Right ventricle myocardium inferior (tissue), 1 donor: ENCODE results near the gene CXCL9. TPM values are rescaled to one million over a fixed set of nuclear protein-coding genes. Genes with fewer than 3 reads are reported as not detected.
"Not testable (repeated sequence)": the region's sequence is repeated elsewhere in the genome, so short reads cannot be mapped to it uniquely, and the experiment has no call there.

Experiments
- ATAC-seq: fragments of 200-7000 bp; cut with Tn5 transposase; one replicate; pipeline ENCODE4 v1.9.1; 2020; ENCODE audit warnings: mild to moderate bottlenecking, moderate library complexity
- DNase-seq: peaks from one replicate; pipeline ENCODE4 v3.0.0; 2021; ENCODE audit errors: missing footprints
- intact Hi-C: fragments of 100-400 bp; cut with DNase I; formaldehyde crosslinking; loops from one replicate; pipeline ENCODE4 v1.11.0; 2022
- total RNA-seq: library from RNA; stranded (reverse); fragmentation: NEBNext Ultra II Directional; extraction: Animal tissue kit (Norgen Biotek cat#: 25700); gene quantifications from one replicate; pipeline ENCODE4 v1.2.1, GENCODE V29; 2021
- donor health status: DM: no; HTN: yes; CAD: no; lungs with severe emphysema.

The CXCL9 gene
- total RNA-seq, 1 donor from 2014 or later = 0.35 TPM

DNA sequence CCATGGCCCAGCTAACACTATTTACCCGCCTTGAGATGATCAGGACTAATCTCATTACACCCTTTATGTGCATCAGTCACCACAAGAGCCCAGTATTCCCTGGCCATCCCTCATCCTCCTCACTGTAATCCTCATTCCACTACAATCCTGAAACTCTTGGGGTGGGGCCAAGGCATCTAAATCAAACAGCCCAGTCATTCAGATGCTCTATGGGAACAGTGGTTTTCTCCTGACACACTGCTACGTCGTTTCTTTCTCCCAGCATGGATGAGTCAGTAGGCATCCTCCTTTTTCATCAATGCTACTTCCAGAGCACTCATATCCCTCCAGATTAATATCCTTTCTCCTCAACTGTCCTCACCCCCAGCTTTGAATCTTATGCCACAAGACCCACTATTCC is 22.2 kb downstream of the CXCL9 start:
- intact Hi-C loops = no loop called here
- no peak for DNase-seq
- no peak for ATAC-seq

DNA sequence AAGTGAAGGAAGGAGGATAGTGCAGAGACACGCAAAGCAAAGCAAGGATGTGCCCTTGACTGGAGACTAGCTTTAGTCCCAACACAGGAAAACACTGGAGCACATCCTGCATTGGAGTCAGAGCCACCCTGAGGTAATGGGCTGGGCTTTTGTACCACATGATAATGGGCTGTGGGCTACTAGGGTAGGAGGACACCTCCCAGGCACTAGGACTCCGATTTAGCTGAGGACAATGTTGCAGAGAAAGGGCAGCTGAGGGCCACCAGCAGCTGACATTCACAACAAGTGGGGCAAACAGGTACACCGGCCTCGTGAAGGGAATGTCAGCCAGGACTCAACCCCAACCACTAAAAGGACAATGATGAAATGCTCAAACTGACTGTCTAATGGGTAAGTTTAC is 26.7 kb downstream of the CXCL9 start:
- ATAC-seq (no peak), DNase-seq (no peak)
- intact Hi-C loops = no loop called here

DNA sequence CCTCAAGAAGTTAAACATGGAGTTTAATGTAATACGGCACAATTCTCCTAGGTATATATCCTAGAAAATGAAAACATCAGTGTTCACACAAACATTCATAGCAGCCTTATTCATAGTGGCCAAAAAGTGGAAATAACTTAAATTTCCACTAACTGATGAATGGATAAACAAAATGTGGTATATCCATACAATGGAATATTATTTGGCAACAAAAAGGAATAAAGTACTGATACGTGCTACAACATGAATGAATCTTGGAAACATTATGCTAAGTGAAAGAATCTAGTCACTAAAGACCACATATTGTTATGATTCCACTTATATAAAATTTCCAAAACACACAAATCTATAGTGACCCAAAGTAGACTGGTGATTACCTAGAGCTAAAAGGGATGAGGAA is 31.1 kb downstream of the CXCL9 start:
- intact Hi-C loops = no loop called here
- no peak for ATAC-seq
- DNase-seq = no peak

DNA sequence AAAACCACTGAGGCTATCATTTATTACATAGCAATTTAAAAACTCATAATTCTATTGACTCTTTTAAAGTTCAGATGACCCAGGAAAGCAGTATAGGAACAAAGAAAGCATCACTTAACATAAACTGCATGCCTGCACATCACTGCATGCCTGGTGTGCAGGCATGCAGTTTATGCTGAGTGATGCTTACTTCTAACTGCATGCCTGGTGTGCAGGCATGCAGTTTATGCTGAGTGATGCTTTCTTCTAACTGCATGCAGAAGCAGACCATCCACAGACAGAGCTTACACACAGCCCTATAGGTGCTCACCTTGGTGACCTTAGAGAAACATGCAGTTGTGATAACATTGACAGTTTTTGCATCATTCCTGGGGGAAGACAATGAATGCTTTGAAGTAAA is 33.5 kb downstream of the CXCL9 start:
- intact Hi-C loops = no loop called here
- ATAC-seq = no peak

DNA sequence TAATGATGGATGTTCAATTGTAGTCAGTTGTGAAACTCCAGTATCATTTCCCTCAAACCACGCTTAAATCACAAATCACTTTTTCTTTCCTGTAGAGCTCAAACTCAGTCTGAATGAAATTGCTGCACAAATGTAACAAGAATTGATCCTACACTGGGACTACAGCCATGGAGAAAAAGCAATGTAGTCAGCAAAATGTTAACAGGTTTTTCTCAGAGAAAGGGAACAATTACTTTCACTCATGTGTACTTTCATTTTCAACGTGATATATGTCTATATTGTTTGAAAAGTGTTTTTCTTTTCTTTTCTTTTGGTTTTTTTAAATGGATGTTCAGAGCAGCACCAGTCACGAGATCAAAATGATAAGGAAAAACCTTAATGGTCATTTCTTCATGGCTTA is 39.2 kb downstream of the CXCL9 start:
- ATAC-seq (no peak), DNase-seq (no peak)
- intact Hi-C loops = no loop called here

More for the DNA sequence above, 33.5 kb downstream of the CXCL9 start:
- no peak for DNase-seq

DNA sequence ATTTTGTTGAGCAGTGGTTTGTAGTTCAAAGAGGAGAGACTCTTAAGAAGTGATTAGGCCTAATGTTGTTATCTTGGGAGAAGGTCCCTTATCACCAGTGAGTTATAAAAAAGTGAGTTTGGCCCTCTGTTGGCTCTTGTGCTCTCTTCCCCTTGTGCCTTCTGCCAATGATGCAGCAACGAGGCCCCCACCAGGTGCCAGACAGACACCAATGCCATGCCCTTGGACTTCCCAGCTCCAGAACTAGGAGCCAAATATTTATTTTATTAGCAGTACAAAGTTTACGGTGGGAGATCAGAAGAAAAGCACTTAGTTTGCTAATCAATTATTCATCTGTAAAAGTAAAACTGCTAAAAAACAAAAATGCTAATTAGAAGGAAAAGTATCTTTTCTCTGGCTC is 43.8 kb downstream of the CXCL9 start:
- DNase-seq = no peak
- intact Hi-C loops = no loop called here
- ATAC-seq = no peak

DNA sequence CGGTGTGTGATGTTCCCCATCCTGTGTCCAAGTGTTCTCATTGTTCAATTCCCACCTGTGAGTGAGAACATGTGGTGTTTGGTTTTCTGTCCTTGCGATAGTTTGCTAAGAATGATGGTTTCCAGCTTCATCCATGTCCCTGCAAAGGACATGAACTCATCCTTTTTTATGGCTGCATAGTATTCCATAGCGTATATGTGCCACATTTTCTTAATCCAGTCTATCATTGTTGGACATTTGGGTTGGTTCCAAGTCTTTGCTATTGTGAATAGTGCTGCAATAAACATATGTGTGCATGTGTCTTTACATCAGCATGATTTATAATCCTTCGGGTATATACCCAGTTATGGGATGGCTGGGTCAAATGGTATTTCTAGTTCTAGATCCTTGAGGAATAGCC is 45.2 kb downstream of the CXCL9 start:
- ATAC-seq, DNase-seq, intact Hi-C loops: not testable (repeated sequence)

DNA sequence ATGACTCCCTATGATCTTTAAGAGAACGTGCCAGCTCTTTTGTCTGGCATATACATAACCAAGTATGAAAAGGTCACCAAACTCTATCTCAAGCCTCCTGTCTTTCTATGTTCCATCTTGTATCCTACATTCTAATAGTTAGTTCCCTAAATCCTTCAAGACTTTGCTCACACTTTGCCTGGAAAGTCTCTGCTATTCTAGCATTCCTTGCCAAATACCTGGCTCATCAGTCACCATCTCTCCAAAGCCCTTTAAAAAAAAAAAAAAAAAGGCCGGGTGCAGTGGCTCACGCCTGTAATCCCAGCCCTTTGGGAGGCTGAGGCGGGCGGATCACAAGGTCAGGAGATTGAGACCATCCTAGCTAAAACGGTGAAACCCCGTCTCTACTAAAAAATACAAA is 48.8 kb downstream of the CXCL9 start:
- intact Hi-C loops, ATAC-seq, DNase-seq: not testable (repeated sequence)

DNA sequence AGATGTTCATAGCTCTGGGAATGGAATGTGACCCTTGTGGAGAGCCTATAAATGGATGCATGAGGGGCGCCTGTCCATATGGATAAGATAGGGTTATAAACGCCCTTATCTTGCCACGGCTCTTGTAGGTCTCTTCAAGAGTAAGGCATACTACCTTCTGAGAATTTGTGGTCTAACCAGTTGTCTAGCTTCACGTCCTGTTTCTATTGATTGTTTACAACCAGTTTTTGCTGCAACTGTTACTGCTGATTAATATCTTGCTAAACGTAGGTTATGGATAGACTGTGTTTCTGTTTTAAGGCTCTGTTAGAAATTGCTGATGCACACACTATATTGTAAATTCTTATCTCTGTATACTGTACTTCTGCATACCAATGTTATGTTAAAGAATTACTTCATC is 52.5 kb downstream of the CXCL9 start:
- ATAC-seq, DNase-seq, intact Hi-C loops: not testable (repeated sequence)

DNA sequence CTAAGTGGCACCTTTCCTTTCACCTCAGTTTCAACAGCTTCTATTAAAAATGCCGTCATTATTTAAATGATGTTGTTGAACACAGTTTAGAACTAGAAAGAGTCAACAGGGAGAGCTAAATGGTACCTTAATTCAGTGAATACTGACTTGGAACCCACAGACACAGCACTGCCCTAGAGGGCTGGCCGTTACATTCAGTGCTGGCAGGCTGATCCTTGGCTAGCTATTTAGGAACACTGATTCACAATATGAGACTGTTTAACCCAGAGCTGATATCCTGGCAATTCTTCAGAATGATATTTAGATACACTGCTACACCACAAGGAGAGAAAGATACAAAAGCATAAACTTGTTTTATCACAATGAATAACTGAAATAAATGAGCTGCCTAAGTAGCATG is 53.8 kb downstream of the CXCL9 start:
- no peak for DNase-seq
- intact Hi-C loops = no loop called here
- ATAC-seq = no peak

Other genes starting within 250 kb of the CXCL9 start
- not detected for gene PPEF2, start 105.1 kb downstream of the CXCL9 start, total RNA-seq
- 9.1 TPM for gene NAAA, start 66.5 kb downstream of the CXCL9 start, total RNA-seq
- gene SDAD1, start 16.6 kb downstream of the CXCL9 start, total RNA-seq = 20.3 TPM
- gene CXCL10, start 16.0 kb upstream of the CXCL9 start, total RNA-seq = not detected
- gene CXCL11, start 28.6 kb upstream of the CXCL9 start, total RNA-seq = not detected
- 136 TPM for gene ART3, start 67.2 kb upstream of the CXCL9 start, total RNA-seq
- 21.6 TPM for gene NUP54, start 140.9 kb upstream of the CXCL9 start, total RNA-seq
- gene SCARB2, start 206.3 kb upstream of the CXCL9 start, total RNA-seq = 102 TPM
- 2.4 TPM for gene FAM47E, start 244.2 kb upstream of the CXCL9 start, total RNA-seq